IMR-90 (cell line): ENCODE measurements around the gene ZACN. TPM values are rescaled to one million over a fixed set of nuclear protein-coding genes. Genes with fewer than 3 reads are reported as not detected.

Experiments
- ATAC-seq: fragments of 200-7000 bp; cut with Tn5 transposase; 2 replicates; pipeline ENCODE4 v1.9.1; 2020; ENCODE audit warnings: low read depth, mild to moderate bottlenecking, moderate library complexity
- BruUV-seq: library from RNA; stranded (reverse); fragments of 400-500 nt; replicated peaks from 2 replicates; lab custom pipeline; 2021; lab: Mats Ljungman, UMichigan
- CTCF ChIA-PET: fragments of 300-600 bp; formaldehyde crosslinking; extraction: SDS; loops from one replicate; lab custom pipeline; 2021; ENCODE audit warnings: antibody characterized with exemption; lab: Yijun Ruan, JAX
- POLR2A ChIA-PET: fragments of 300-600 bp; sonication (Branson Sonifier 250); formaldehyde crosslinking; loops from one replicate; lab custom pipeline; 2022; ENCODE audit warnings: antibody characterized with exemption; ENCODE audit not compliant: unreplicated experiment; lab: Charles Lee
- DNase-seq: peaks from one replicate; pipeline ENCODE4 v3.0.0; 2013
- H2AFZ ChIP-seq: replicated peaks from 2 replicates; pipeline ENCODE3; 2013; ENCODE audit warnings: low read length, mild to moderate bottlenecking; ENCODE audit not compliant: poor library complexity
- H2AK5ac ChIP-seq: 2 replicates; pipeline ENCODE4 v1.6.1; 2013; ENCODE audit warnings: low read depth, low read length, inconsistent platforms
- H2AK9ac ChIP-seq: replicated peaks from 2 replicates; pipeline ENCODE3; 2013; ENCODE audit warnings: mild to moderate bottlenecking, low read depth, low read length, moderate library complexity; ENCODE audit not compliant: poor library complexity
- H2BK120ac ChIP-seq: 2 replicates; pipeline ENCODE4 v1.6.1; 2013; ENCODE audit warnings: low read depth, low read length, inconsistent platforms
- H2BK15ac ChIP-seq: 3 replicates; pipeline ENCODE4 v1.6.1; 2013; ENCODE audit warnings: low read depth, low read length, inconsistent platforms
- H2BK20ac ChIP-seq: 2 replicates; pipeline ENCODE4 v1.6.1; 2013; ENCODE audit warnings: low read depth, mild to moderate bottlenecking, inconsistent platforms, low read length, moderate library complexity
- H2BK5ac ChIP-seq: 2 replicates; pipeline ENCODE4 v1.6.1; 2013; ENCODE audit warnings: mild to moderate bottlenecking, low read depth, low read length, inconsistent platforms; ENCODE audit not compliant: poor library complexity, severe bottlenecking
- H3K14ac ChIP-seq: replicated peaks from 2 replicates; pipeline ENCODE4 v1.6.1; 2013; ENCODE audit warnings: low read depth, low read length, inconsistent platforms
- H3K18ac ChIP-seq: 2 replicates; pipeline ENCODE4 v1.6.1; 2013; ENCODE audit warnings: low read depth, low read length, control low read depth
- H3K23ac ChIP-seq: 2 replicates; pipeline ENCODE4 v1.6.1; 2013; ENCODE audit warnings: low read depth, low read length, inconsistent platforms
- H3K27ac ChIP-seq: 2 replicates; pipeline ENCODE4 v1.5.1; 2013; ENCODE audit warnings: mild to moderate bottlenecking, control low read depth, low read length; ENCODE audit not compliant: insufficient read depth
- H3K27me3 ChIP-seq: 2 replicates; pipeline ENCODE4 v1.6.1; 2013; ENCODE audit warnings: low read length; ENCODE audit not compliant: control insufficient read depth, insufficient read depth
- H3K36me3 ChIP-seq: 2 replicates; pipeline ENCODE4 v1.6.1; 2013; ENCODE audit warnings: low read length, mixed read lengths; ENCODE audit not compliant: control insufficient read depth, insufficient read depth
- H3K4ac ChIP-seq: 2 replicates; pipeline ENCODE4 v1.6.1; 2013; ENCODE audit warnings: low read depth, low read length, inconsistent platforms
- H3K4me1 ChIP-seq: 2 replicates; pipeline ENCODE4 v1.6.1; 2013; ENCODE audit warnings: low read length, mixed read lengths; ENCODE audit not compliant: control insufficient read depth, insufficient read depth
- H3K4me2 ChIP-seq: 2 replicates; pipeline ENCODE4 v1.6.1; 2013; ENCODE audit warnings: low read depth, mild to moderate bottlenecking, control low read depth, low read length, moderate library complexity
- H3K4me3 ChIP-seq: 2 replicates; pipeline ENCODE4 v1.5.1; 2013; ENCODE audit warnings: low read depth, mild to moderate bottlenecking, control low read depth, low read length, moderate library complexity; ENCODE audit not compliant: insufficient read depth
- H3K56ac ChIP-seq: 2 replicates; pipeline ENCODE4 v1.6.1; 2013; ENCODE audit warnings: low read length, inconsistent platforms; ENCODE audit not compliant: insufficient read depth; ENCODE audit errors: extremely low read depth
- H3K79me1 ChIP-seq, 2 experiments: 2 replicates each; pipeline ENCODE4 v1.6.1; 2013; ENCODE audit warnings: low read length in 2 of 2, inconsistent platforms in 1 of 2, low read depth in 1 of 2
- H3K9ac ChIP-seq: 2 replicates; pipeline ENCODE4 v1.6.1; 2013; ENCODE audit warnings: low read depth, low read length, control low read depth
- H3K9me1 ChIP-seq: 2 replicates; pipeline ENCODE4 v1.6.1; 2013; ENCODE audit warnings: low read length, inconsistent platforms; ENCODE audit not compliant: insufficient read depth
- H3K9me3 ChIP-seq: 2 replicates; pipeline ENCODE4 v1.6.1; 2013; ENCODE audit warnings: low read length; ENCODE audit not compliant: control insufficient read depth, insufficient read depth
- H4K20me1 ChIP-seq: 2 replicates; pipeline ENCODE4 v1.6.1; 2013; ENCODE audit warnings: low read length, inconsistent platforms; ENCODE audit not compliant: insufficient read depth
- H4K5ac ChIP-seq: 2 replicates; pipeline ENCODE4 v1.6.1; 2013; ENCODE audit warnings: mild to moderate bottlenecking, low read depth, low read length, control low read depth
- H4K8ac ChIP-seq, 2 experiments: 2 replicates each; pipeline ENCODE4 v1.6.1; 2013; ENCODE audit warnings: low read depth in 2 of 2, low read length in 2 of 2, control low read depth in 1 of 2, inconsistent platforms in 1 of 2
- H4K91ac ChIP-seq: 2 replicates; pipeline ENCODE4 v1.6.1; 2013; ENCODE audit warnings: low read depth, low read length, inconsistent platforms; ENCODE audit not compliant: insufficient read depth
- BHLHE40 ChIP-seq: fragments of 150-350 bp; IDR thresholded peaks from 2 replicates; pipeline ENCODE4 v1.6.1; 2016; ENCODE audit warnings: mild to moderate bottlenecking, low read depth, low read length
- CEBPB ChIP-seq: IDR thresholded peaks from 2 replicates; pipeline ENCODE4 v1.6.1; 2012; ENCODE audit warnings: low read depth, low read length, improper control_type of control experiment
- CHD1 ChIP-seq: IDR thresholded peaks from 2 replicates; pipeline ENCODE4 v1.6.1; 2012; ENCODE audit warnings: low read depth, low read length, improper control_type of control experiment
- CTCF ChIP-seq: conservative IDR thresholded peaks from 2 replicates; pipeline ENCODE4 v1.5.1; 2012; ENCODE audit warnings: mild to moderate bottlenecking, low read depth, low read length, improper control_type of control experiment
- ELK1 ChIP-seq: fragments of 150-350 bp; IDR thresholded peaks from 2 replicates; pipeline ENCODE4 v1.6.1; 2016; ENCODE audit warnings: low read depth, mild to moderate bottlenecking, low read length, moderate library complexity, borderline replicate concordance
- FOS ChIP-seq: fragments of 150-350 bp; IDR thresholded peaks from 2 replicates; pipeline ENCODE4 v1.6.1; 2016; ENCODE audit warnings: low read depth, low read length
- MAFK ChIP-seq: IDR thresholded peaks from 2 replicates; pipeline ENCODE4 v1.6.1; 2012; ENCODE audit warnings: low read depth, low read length, improper control_type of control experiment
- MAZ ChIP-seq: IDR thresholded peaks from 2 replicates; pipeline ENCODE4 v1.6.1; 2012; ENCODE audit warnings: low read depth, mild to moderate bottlenecking, low read length, improper control_type of control experiment, moderate library complexity, borderline replicate concordance
- MXI1 ChIP-seq: IDR thresholded peaks from 2 replicates; pipeline ENCODE4 v1.6.1; 2012; ENCODE audit warnings: low read depth, mild to moderate bottlenecking, low read length, moderate library complexity, borderline replicate concordance
- NFE2L2 ChIP-seq: fragments of 150-350 bp; IDR thresholded peaks from 2 replicates; pipeline ENCODE4 v1.6.1; 2016; ENCODE audit warnings: low read depth, mild to moderate bottlenecking, low read length
- POLR2A ChIP-seq: IDR thresholded peaks from 2 replicates; pipeline ENCODE4 v1.6.1; 2012; ENCODE audit warnings: mild to moderate bottlenecking, low read depth, low read length
- RAD21 ChIP-seq: IDR thresholded peaks from 2 replicates; pipeline ENCODE4 v1.6.1; 2012; ENCODE audit warnings: low read length, improper control_type of control experiment
- RCOR1 ChIP-seq: IDR thresholded peaks from 2 replicates; pipeline ENCODE4 v1.6.1; 2012; ENCODE audit warnings: mild to moderate bottlenecking, low read length, improper control_type of control experiment; ENCODE audit not compliant: insufficient replicate concordance
- RFX5 ChIP-seq: IDR thresholded peaks from 2 replicates; pipeline ENCODE4 v1.8.0; 2012; ENCODE audit warnings: low read depth, mild to moderate bottlenecking, low read length, moderate library complexity
- SMC3 ChIP-seq: fragments of 150-350 bp; IDR thresholded peaks from 2 replicates; pipeline ENCODE4 v1.6.1; 2016; ENCODE audit warnings: low read depth, mild to moderate bottlenecking, antibody characterized with exemption, low read length, moderate library complexity
- USF2 ChIP-seq: fragments of 150-350 bp; IDR thresholded peaks from 2 replicates; pipeline ENCODE4 v1.6.1; 2017; ENCODE audit warnings: mild to moderate bottlenecking, antibody characterized with exemption, low read length, low read depth
- WGBS, 2 experiments: methylation state at CpG; one replicate each; pipeline versions ENCODE4 v1.1.5 to v1.1.7; 2013; ENCODE audit warnings: missing lambda C conversion rate in 2 of 2; ENCODE audit not compliant: insufficient read length in 1 of 2; ENCODE audit errors: extremely low coverage in 2 of 2; 5-methylcytosine and 5-hydroxymethylcytosine counted together
- dilution Hi-C: fragments of 300-500 bp; cut with HindIII; formaldehyde crosslinking; loops from one replicate; pipeline ENCODE4 v1.14.3; 2018; ENCODE audit warnings: low sequenced_read_pairs; ENCODE audit not compliant: unreplicated experiment
- in situ Hi-C: fragments of 300-500 bp; cut with MboI; formaldehyde crosslinking; loops from 3 replicates; pipeline ENCODE4 v1.14.3; 2019; ENCODE audit warnings: low sequenced_read_pairs, inconsistent platforms, mixed read lengths
- intact Hi-C: fragments of 100-400 bp; cut with micrococcal nuclease; formaldehyde crosslinking; loops from 2 replicates; pipeline ENCODE4 v1.10.0; 2022
- polyA plus RNA-seq, 3 experiments: library from polyadenylated mRNA; depleted of rRNA; stranded (reverse); fragments of >200 nt; gene quantifications; 2 replicates each; pipeline ENCODE4 v1.2.3, GENCODE V29; 2012; ENCODE audit warnings: low replicate concordance in 1 of 3
- total RNA-seq: library from RNA; depleted of rRNA; stranded (reverse); fragments of >200 nt; gene quantifications from 2 replicates; pipeline ENCODE4 v1.2.3, GENCODE V29; 2012

Gene ZACN
- total and polyA plus RNA-seq, 2 of the 4 experiments (the other 2 are of a cell fraction), result not detected

GRCh38 chr17:76051561-76051960 is 27.4 kb upstream of the ZACN start:
- intact Hi-C loops, result no loop called here
- Histone ChIP-seq H2BK120ac (no peak overlapping the region), H3K23ac (no peak overlapping the region), H3K9me3 (no peaks in the 10 kb centered on the region), H4K8ac (no peak overlapping the region), H3K14ac (no peak overlapping the region), H3K56ac (no peak overlapping the region), H3K27ac (no peak overlapping the region), H4K91ac (no peak overlapping the region), H2AFZ (no peak overlapping the region), H3K4ac (no peak overlapping the region), H4K5ac (no peak overlapping the region), H2BK20ac (no peak overlapping the region), H3K4me1 (no peaks in the 10 kb centered on the region; the same call in 1 of the 2 replicates), H3K9me1 (peaks cover 21% of the 10 kb centered on the region), H3K36me3 (peaks cover 65% of the 10 kb centered on the region), H2AK5ac (no peak overlapping the region), H3K4me3 (no peak overlapping the region), H3K18ac (no peak overlapping the region), H3K27me3 (no peaks in the 10 kb centered on the region), H3K9ac (no peak overlapping the region), H2AK9ac (no peak overlapping the region), H2BK15ac (no peak overlapping the region), H2BK5ac (no peak overlapping the region), H4K20me1 (peaks cover 30% of the 10 kb centered on the region), H3K4me2 (no peak overlapping the region), H3K79me1 (peaks cover 7 to 72% of the 10 kb centered on the region in 2 experiments)
- CTCF ChIA-PET, result interaction anchor here (0.6 kb wide), 1 partner anchor 745 kb away, joined by 3 read pairs; no protein-coding TSS in a partner anchor
- dilution Hi-C loops, result no loop called here
- no peak for DNase-seq
- WGBS, 2 experiments, result 100% methylated on average over 1 of the region's 6 CpGs; no CpG with 5 or more reads in 1 of the 2 experiments
- in situ Hi-C loops, result no loop called here
- POLR2A ChIA-PET, result no interaction called here
- TF ChIP-seq FOS (no peak), BHLHE40 (no peak), MAZ (no peak), CEBPB (no peak), CTCF (no peak), ELK1 (no peak), USF2 (no peak), RCOR1 (no peak), SMC3 (no peak), RAD21 (no peak), RFX5 (no peak), POLR2A (no peak), CHD1 (no peak), NFE2L2 (no peak), MXI1 (no peak), MAFK (no peak)
- BruUV-seq, result no TSS peak
- ATAC-seq, result no peak
